SK-N-SH (cell line): ENCODE results near the gene SNN. TPM values are rescaled to one million over a fixed set of nuclear protein-coding genes. Genes with fewer than 3 reads are reported as not detected.

Source experiments
- CTCF ChIA-PET: fragments of 300-600, 350-600 bp; formaldehyde crosslinking; extraction: SDS; loops from one replicate; lab custom pipeline; 2021; lab: Yijun Ruan, JAX
- POLR2A ChIA-PET: fragments of 350-600 bp; sonication (Branson Sonifier 250); formaldehyde crosslinking; extraction: SDS; loops from one replicate; lab custom pipeline; 2020; ENCODE audit warnings: antibody characterized with exemption, inconsistent platforms; lab: Yijun Ruan, JAX
- DNase-seq: peaks from one replicate; pipeline ENCODE4 v3.0.0; 2012
- H2AFZ ChIP-seq: fragments of 200-600 bp; sonication (generic); 2 replicates; pipeline ENCODE4 v1.8.1; 2016; ENCODE audit warnings: antibody characterized with exemption, mild to moderate bottlenecking, low read depth
- H3F3A ChIP-seq: fragments of 200-600 bp; sonication (generic); replicated peaks from 2 replicates; pipeline ENCODE3; 2016; ENCODE audit warnings: antibody characterized with exemption, mild to moderate bottlenecking; ENCODE audit not compliant: insufficient read depth
- H3K27ac ChIP-seq, 2 experiments: fragments of 200-500 bp in 1 of 2; fragments of 200-600 bp in 1 of 2; sonication (Bioruptor generic) in 1 of 2; sonication (generic), shearing (Covaris generic) in 1 of 2; 2 replicates each; pipeline versions ENCODE4 v1.5.1 to v1.6.1; 2014 to 2016; ENCODE audit warnings: low read depth in 2 of 2, inconsistent platforms in 1 of 2, low read length in 1 of 2, mild to moderate bottlenecking in 1 of 2, mixed read lengths in 1 of 2
- H3K27me3 ChIP-seq: fragments of 200-600 bp; sonication (generic), shearing (Covaris generic); 2 replicates; pipeline ENCODE4 v1.6.1; 2016; ENCODE audit warnings: mixed run types; ENCODE audit not compliant: insufficient read depth
- H3K36me3 ChIP-seq, 2 experiments: fragments of 200-500 bp in 1 of 2; fragments of 200-600 bp in 1 of 2; sonication (Bioruptor generic) in 1 of 2; sonication (generic) in 1 of 2; replicated peaks in 1 of 2; 2 replicates each; pipeline versions ENCODE3 to v1.5.1; 2014 to 2016; ENCODE audit warnings: low read length in 1 of 2, mild to moderate bottlenecking in 1 of 2; ENCODE audit not compliant: insufficient read depth in 2 of 2, control insufficient read depth in 1 of 2
- H3K4me1 ChIP-seq, 2 experiments: fragments of 200-500 bp in 1 of 2; fragments of 200-600 bp in 1 of 2; sonication (Bioruptor generic) in 1 of 2; sonication (generic), shearing (Covaris generic) in 1 of 2; 2 replicates each; pipeline versions ENCODE4 v1.5.1 to v1.6.1; 2014 to 2016; ENCODE audit warnings: low read depth in 1 of 2, low read length in 1 of 2, mixed run types in 1 of 2; ENCODE audit not compliant: insufficient read depth in 2 of 2, control insufficient read depth in 1 of 2
- H3K4me2 ChIP-seq: fragments of 200-600 bp; sonication (generic), shearing (Covaris generic); 2 replicates; pipeline ENCODE4 v1.6.1; 2017; ENCODE audit warnings: mixed run types
- H3K4me3 ChIP-seq, 2 experiments: fragments of 200-500 bp in 1 of 2; fragments of 200-600 bp in 1 of 2; sonication (Bioruptor generic) in 1 of 2; sonication (generic), shearing (Covaris generic) in 1 of 2; 2 replicates each; pipeline versions ENCODE4 v1.5.1 to v1.8.1; 2014 to 2016; ENCODE audit warnings: low read depth in 2 of 2, inconsistent platforms in 1 of 2, low read length in 1 of 2, mild to moderate bottlenecking in 1 of 2, mixed read lengths in 1 of 2, moderate library complexity in 1 of 2
- H3K79me2 ChIP-seq: fragments of 200-600 bp; sonication (generic); 2 replicates; pipeline ENCODE4 v1.8.1; 2017; ENCODE audit warnings: mild to moderate bottlenecking; ENCODE audit not compliant: insufficient read depth
- H3K9ac ChIP-seq: fragments of 200-600 bp; sonication (generic); 2 replicates; pipeline ENCODE4 v1.6.1; 2017; ENCODE audit warnings: mixed run types
- H3K9me2 ChIP-seq: fragments of 200-600 bp; sonication (generic); 2 replicates; pipeline ENCODE4 v1.6.1; 2017; ENCODE audit warnings: mixed run types
- H3K9me3 ChIP-seq: fragments of 200-600 bp; sonication (generic); 2 replicates; pipeline ENCODE4 v1.6.1; 2017; ENCODE audit warnings: mixed run types, mild to moderate bottlenecking, moderate library complexity
- H4K20me1 ChIP-seq: fragments of 200-600 bp; sonication (generic); 2 replicates; pipeline ENCODE4 v1.6.1; 2017; ENCODE audit warnings: mild to moderate bottlenecking, mixed run types; ENCODE audit not compliant: insufficient read depth
- ELF1 ChIP-seq: IDR thresholded peaks from 2 replicates; pipeline ENCODE4 v1.4.0; 2012
- FOSL2 ChIP-seq: IDR thresholded peaks from 2 replicates; pipeline ENCODE4 v1.4.0; 2012; ENCODE audit warnings: low read depth, mild to moderate bottlenecking, moderate library complexity, borderline replicate concordance
- FOXM1 ChIP-seq: IDR thresholded peaks from 2 replicates; pipeline ENCODE4 v1.4.0; 2012; ENCODE audit warnings: low read depth, mild to moderate bottlenecking
- IRF3 ChIP-seq: fragments of 150-350 bp; IDR thresholded peaks from 2 replicates; pipeline ENCODE4 v1.6.1; 2016; ENCODE audit warnings: mild to moderate bottlenecking, low read depth, low read length
- JUND ChIP-seq: IDR thresholded peaks from 2 replicates; pipeline ENCODE4 v1.4.0; 2012
- MEF2A ChIP-seq: IDR thresholded peaks from 2 replicates; pipeline ENCODE4 v1.4.0; 2012; ENCODE audit warnings: low read depth, borderline replicate concordance
- MXI1 ChIP-seq: IDR thresholded peaks from 2 replicates; pipeline ENCODE4 v1.6.1; 2012; ENCODE audit warnings: mild to moderate bottlenecking, low read depth, low read length, improper control_type of control experiment
- NFIC ChIP-seq: IDR thresholded peaks from 2 replicates; pipeline ENCODE4 v1.4.0; 2012; ENCODE audit warnings: borderline replicate concordance
- RAD21 ChIP-seq: IDR thresholded peaks from 2 replicates; pipeline ENCODE4 v1.6.1; 2012; ENCODE audit warnings: mild to moderate bottlenecking, low read length
- SMC3 ChIP-seq: IDR thresholded peaks from 2 replicates; pipeline ENCODE4 v1.6.1; 2012; ENCODE audit warnings: low read depth, low read length, improper control_type of control experiment
- TAF1 ChIP-seq: IDR thresholded peaks from 2 replicates; pipeline ENCODE4 v1.6.1; 2012; ENCODE audit warnings: low read depth, mild to moderate bottlenecking, low read length, moderate library complexity, borderline replicate concordance
- TCF12 ChIP-seq: IDR thresholded peaks from 2 replicates; pipeline ENCODE4 v1.4.0; 2012
- USF1 ChIP-seq: IDR thresholded peaks from 2 replicates; pipeline ENCODE4 v1.4.0; 2012; ENCODE audit warnings: low read depth, borderline replicate concordance
- USF2 ChIP-seq: fragments of 150-350 bp; IDR thresholded peaks from 2 replicates; pipeline ENCODE4 v1.6.1; 2017; ENCODE audit warnings: antibody characterized with exemption, low read length, low read depth, borderline replicate concordance
- YY1 ChIP-seq: IDR thresholded peaks from 2 replicates; pipeline ENCODE4 v1.4.0; 2012; ENCODE audit warnings: low read depth, mild to moderate bottlenecking
- ZBTB33 ChIP-seq: IDR thresholded peaks from 2 replicates; pipeline ENCODE4 v1.4.0; 2012; ENCODE audit warnings: low read depth, borderline replicate concordance
- WGBS: methylation state at CpG from one replicate; pipeline ENCODE4 v1.1.6; 2017; ENCODE audit warnings: low lambda C conversion rate; 5-methylcytosine and 5-hydroxymethylcytosine counted together
- polyA plus RNA-seq, 3 experiments: library from polyadenylated mRNA; depleted of rRNA; stranded (reverse); fragments of >200 nt; gene quantifications; 2 replicates each; pipeline ENCODE4 v1.2.3, GENCODE V29; 2012

SNN gene
- polyA plus RNA-seq, 1 of the 3 experiments (the other 2 are of a cell fraction), result 15.4 TPM

- H3K79me2 ChIP-seq, result no peaks in the 10 kb centered on the region
- no peak overlapping the region for H3K4me3 ChIP-seq
- no peaks in the 10 kb centered on the region for H3K9me3 ChIP-seq
- H3K36me3 ChIP-seq, result no peaks in the 10 kb centered on the region
- H3K9me2 ChIP-seq, result no peaks in the 10 kb centered on the region
- H4K20me1 ChIP-seq, result no peaks in the 10 kb centered on the region
- 91% methylated on average over 16 of the region's 16 CpGs for WGBS
- POLR2A ChIA-PET, result no interaction called here
- CTCF ChIA-PET, result interaction anchor here (2.1 kb wide), 1 partner anchor 90 kb away, joined by 5 read pairs; no protein-coding TSS in a partner anchor
- no peak overlapping the region for H2AFZ ChIP-seq
- no peaks in the 10 kb centered on the region for H3K27me3 ChIP-seq
- DNase-seq, result no peak
- no peak overlapping the region for H3K9ac ChIP-seq
- H3K4me1 ChIP-seq, result no peaks in the 10 kb centered on the region; a peak in 1 of 4 replicates
- no peak overlapping the region for H3K27ac ChIP-seq
- no peak overlapping the region for H3K4me2 ChIP-seq
- TF ChIP-seq RAD21, result no peak
- TF ChIP-seq ELF1, result no peak
- no peak for TF ChIP-seq TAF1
- TF ChIP-seq USF1, result no peak
- TF ChIP-seq, all 33 proteins: peak for 0
- peaks cover 2% of the 10 kb centered on the region for H3F3A ChIP-seq
Observed at GRCh38 chr16:11624636-11625607, 43.3 kb upstream of the SNN start.

- Histone ChIP-seq H4K20me1 (no peaks in the 10 kb centered on the region), H3K4me2 (no peak overlapping the region), H2AFZ (no peak overlapping the region), H3F3A (peaks cover 2% of the 10 kb centered on the region), H3K9ac (no peak overlapping the region), H3K27me3 (no peaks in the 10 kb centered on the region), H3K4me1 (no peaks in the 10 kb centered on the region; a peak in 1 of 4 replicates), H3K9me2 (no peaks in the 10 kb centered on the region), H3K27ac (no peak overlapping the region), H3K4me3 (no peak overlapping the region), H3K79me2 (no peaks in the 10 kb centered on the region), H3K36me3 (no peaks in the 10 kb centered on the region), H3K9me3 (no peaks in the 10 kb centered on the region)
- WGBS, result 74% methylated on average over 4 of the region's 4 CpGs
- TF ChIP-seq JUND, result no peak
- no peak for TF ChIP-seq TAF1
- no peak for TF ChIP-seq USF2
- TF ChIP-seq FOSL2, result no peak
- TF ChIP-seq SMC3, result no peak
- no peak for TF ChIP-seq FOXM1
- TF ChIP-seq MXI1, result no peak
- TF ChIP-seq ZBTB33, result no peak
- TF ChIP-seq NFIC, result no peak
- TF ChIP-seq MEF2A, result no peak
- TF ChIP-seq TCF12, result no peak
- TF ChIP-seq RAD21, result no peak
- no peak for TF ChIP-seq YY1
- no peak for TF ChIP-seq ELF1
- TF ChIP-seq IRF3, result no peak
- POLR2A ChIA-PET, result no interaction called here
- no peak for DNase-seq
- CTCF ChIA-PET, result interaction anchor here (1.1 to 2.1 kb wide), 2 partner anchors 89 to 229 kb away, joined by 3 to 5 read pairs; no protein-coding TSS in a partner anchor
Observed at GRCh38 chr16:11625769-11626168, 42.5 kb upstream of the SNN start.
